Uterus (tissue), 2 donors: ENCODE results near the gene HDLBP.

Source experiments
- CTCF ChIP-seq, 4 experiments: fragments of 200-600 bp in 2 of 4; fragments of 450-650 bp in 2 of 4; sonication (generic) in 2 of 4; IDR thresholded peaks; one replicate each; pipeline ENCODE4 v1.5.1; 2016 to 2019; ENCODE audit warnings: antibody characterized with exemption in 4 of 4, mild to moderate bottlenecking in 2 of 4, moderate library complexity in 1 of 4
- POLR2A ChIP-seq, 2 donors: fragments of 450-650 bp; IDR thresholded peaks; one replicate each; pipeline ENCODE4 v1.6.1; 2016; ENCODE audit warnings: antibody characterized with exemption in 2 of 2, mild to moderate bottlenecking in 1 of 2, moderate library complexity in 1 of 2

GRCh38 chr2:241202681-241203080 is 112.8 kb downstream of the HDLBP start:
- TF ChIP-seq CTCF (IDR thresholded peaks at IDR 0.05) = no peak
- no peak for TF ChIP-seq POLR2A (IDR thresholded peaks at IDR 0.05)
